Measurements from ENCODE around the gene SORL1.

Gene SORL1

DNA sequence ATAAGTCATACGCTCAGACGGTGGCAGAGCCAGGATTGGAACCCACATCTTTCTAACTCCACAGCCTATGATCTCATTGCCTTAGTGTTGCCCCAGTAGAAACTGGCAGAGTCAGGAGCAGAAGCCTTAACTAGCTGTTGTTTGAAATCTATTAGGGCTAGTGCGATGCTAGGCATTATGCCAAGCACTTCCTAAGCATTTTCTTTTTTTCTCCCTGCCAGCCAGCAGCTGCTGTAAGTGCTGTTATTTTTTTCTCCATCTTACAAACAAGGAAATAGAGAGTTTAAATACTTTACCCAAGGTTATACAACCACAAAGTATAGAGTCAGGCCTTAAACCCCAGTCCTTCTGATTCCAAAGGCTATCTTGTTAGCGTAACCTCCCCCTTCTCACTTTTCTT lies 161.6 kb downstream of the SORL1 start:
- ChIA-PET POLR2A (no interaction called here), CTCF (no interaction called here)
- no peak for DNase-seq (ENCODE audit: extremely low spot score)
- TF ChIP-seq FOXK2 (IDR thresholded peaks at IDR 0.05) (no peak), HDGF (IDR thresholded peaks at IDR 0.05; ENCODE audit: borderline replicate concordance) (no peak), NFRKB (IDR thresholded peaks at IDR 0.05) (no peak), ZNF384 (IDR thresholded peaks at IDR 0.05) (no peak), SUZ12 (IDR thresholded peaks at IDR 0.05) (no peak), FOXM1 (IDR thresholded peaks at IDR 0.05; ENCODE audit: borderline replicate concordance) (no peak), TARDBP (IDR thresholded peaks at IDR 0.05) (no peak), SP1 (IDR thresholded peaks at IDR 0.05) (no peak), LEF1 (IDR thresholded peaks at IDR 0.05; ENCODE audit: borderline replicate concordance) (no peak)
- TF ChIP-seq, protein P1, sequence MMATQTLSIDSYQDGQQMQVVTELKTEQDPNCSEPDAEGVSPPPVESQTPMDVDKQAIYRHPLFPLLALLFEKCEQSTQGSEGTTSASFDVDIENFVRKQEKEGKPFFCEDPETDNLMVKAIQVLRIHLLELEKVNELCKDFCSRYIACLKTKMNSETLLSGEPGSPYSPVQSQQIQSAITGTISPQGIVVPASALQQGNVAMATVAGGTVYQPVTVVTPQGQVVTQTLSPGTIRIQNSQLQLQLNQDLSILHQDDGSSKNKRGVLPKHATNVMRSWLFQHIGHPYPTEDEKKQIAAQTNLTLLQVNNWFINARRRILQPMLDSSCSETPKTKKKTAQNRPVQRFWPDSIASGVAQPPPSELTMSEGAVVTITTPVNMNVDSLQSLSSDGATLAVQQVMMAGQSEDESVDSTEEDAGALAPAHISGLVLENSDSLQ (IDR thresholded peaks at IDR 0.05): no peak

DNA sequence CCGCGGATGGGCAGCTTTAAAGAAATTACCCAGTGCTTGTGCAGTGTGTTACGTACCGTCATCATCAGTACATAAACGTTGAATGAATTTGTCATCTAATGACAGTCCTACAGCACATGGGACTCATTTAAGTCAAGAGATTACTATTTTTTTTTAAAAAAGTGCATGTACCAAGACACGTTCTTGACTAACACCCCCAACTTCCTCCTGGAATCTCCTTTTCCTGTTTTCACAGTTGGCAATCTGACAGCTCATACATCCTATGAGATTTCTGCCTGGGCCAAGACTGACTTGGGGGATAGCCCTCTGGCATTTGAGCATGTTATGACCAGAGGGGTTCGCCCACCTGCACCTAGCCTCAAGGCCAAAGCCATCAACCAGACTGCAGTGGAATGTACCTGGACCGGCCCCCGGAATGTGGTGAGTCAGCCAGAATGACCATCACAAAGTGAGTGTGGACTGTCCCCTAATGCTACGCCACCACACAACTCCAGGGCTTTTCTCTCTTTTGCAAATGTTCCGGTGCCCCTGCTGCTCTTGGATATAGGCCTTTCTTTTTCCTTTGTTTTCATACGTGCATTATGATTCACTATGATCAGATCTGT lies 162.6 kb downstream of the SORL1 start:
- TF ChIP-seq ARNT (IDR thresholded peaks at IDR 0.05) (no peak), SUZ12 (IDR thresholded peaks at IDR 0.05) (no peak), ELF4 (IDR thresholded peaks at IDR 0.05) (no peak), FOXA1 (IDR thresholded peaks at IDR 0.05) (no peak), TARDBP (IDR thresholded peaks at IDR 0.05) (no peak), ZNF384 (IDR thresholded peaks at IDR 0.05) (no peak), SP1 (IDR thresholded peaks at IDR 0.05) (no peak), FOXK2 (IDR thresholded peaks at IDR 0.05) (no peak), LEF1 (IDR thresholded peaks at IDR 0.05; ENCODE audit: borderline replicate concordance) (no peak), FOXM1 (IDR thresholded peaks at IDR 0.05; ENCODE audit: borderline replicate concordance) (no peak), L3MBTL2 (conservative IDR thresholded peaks at IDR 0.05) (no peak), CTBP1 (IDR thresholded peaks at IDR 0.05; ENCODE audit: borderline replicate concordance) (no peak), BHLHE40 (IDR thresholded peaks at IDR 0.05; ENCODE audit: borderline replicate concordance) (no peak), NFRKB (IDR thresholded peaks at IDR 0.05) (no peak), HDGF (IDR thresholded peaks at IDR 0.05; ENCODE audit: borderline replicate concordance) (no peak)
- TF ChIP-seq, protein P1 (IDR thresholded peaks at IDR 0.05): no peak
- no peak for DNase-seq (ENCODE audit: extremely low spot score)
- POLR2A ChIA-PET: no interaction called here
- CTCF ChIA-PET: no interaction called here

DNA sequence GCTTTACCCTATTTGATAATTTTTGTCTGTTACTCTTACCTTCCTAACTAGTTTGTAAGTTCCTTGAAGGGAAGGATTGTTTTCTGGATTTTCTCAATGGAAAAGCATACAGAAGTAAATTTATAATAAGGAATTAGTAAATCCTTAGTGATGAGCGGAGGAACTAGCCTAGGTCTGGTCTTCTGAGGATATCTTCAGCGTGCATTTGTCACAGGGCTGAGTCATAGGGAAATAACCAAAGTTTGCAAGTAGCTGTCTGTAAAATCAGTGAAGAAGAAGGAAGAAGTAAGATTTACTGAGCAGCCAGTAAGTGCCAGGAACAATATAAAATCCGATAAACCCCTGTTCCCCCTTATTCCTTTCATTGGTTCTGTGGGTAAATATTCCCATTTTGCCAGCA lies 163.4 kb downstream of the SORL1 start:
- CTCF ChIA-PET: interaction anchor here (0.9 kb wide), 1 partner anchor 327 kb away, joined by 3 read pairs; no protein-coding TSS in a partner anchor
- DNase-seq (ENCODE audit: extremely low spot score): no peak
- POLR2A ChIA-PET: no interaction called here
- TF ChIP-seq ARNT (IDR thresholded peaks at IDR 0.05) (no peak), ELF4 (IDR thresholded peaks at IDR 0.05) (no peak), HDGF (IDR thresholded peaks at IDR 0.05; ENCODE audit: borderline replicate concordance) (no peak), TARDBP (IDR thresholded peaks at IDR 0.05) (no peak), LEF1 (IDR thresholded peaks at IDR 0.05; ENCODE audit: borderline replicate concordance) (no peak), SP1 (IDR thresholded peaks at IDR 0.05) (no peak)

DNA sequence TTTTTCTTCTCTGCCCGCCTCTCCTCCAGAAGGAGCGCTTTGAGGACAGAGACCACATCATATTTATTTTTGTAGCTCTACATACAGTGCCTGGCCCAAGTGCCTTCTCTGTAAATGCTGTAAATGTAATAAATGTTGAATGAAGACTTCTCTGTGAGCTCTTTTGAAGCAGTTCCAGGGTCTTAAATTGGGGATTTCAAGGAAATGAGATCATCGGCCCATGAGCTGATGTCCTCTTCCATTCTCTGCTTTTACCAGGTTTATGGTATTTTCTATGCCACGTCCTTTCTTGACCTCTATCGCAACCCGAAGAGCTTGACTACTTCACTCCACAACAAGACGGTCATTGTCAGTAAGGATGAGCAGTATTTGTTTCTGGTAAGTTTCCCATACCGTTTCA lies 166.4 kb downstream of the SORL1 start:
- TF ChIP-seq, protein P1 (IDR thresholded peaks at IDR 0.05): no peak
- TF ChIP-seq ARNT (IDR thresholded peaks at IDR 0.05): no peak
- no peak for TF ChIP-seq LEF1 (IDR thresholded peaks at IDR 0.05; ENCODE audit: borderline replicate concordance)
- no peak for TF ChIP-seq NFRKB (IDR thresholded peaks at IDR 0.05)
- no peak for TF ChIP-seq CTBP1 (IDR thresholded peaks at IDR 0.05; ENCODE audit: borderline replicate concordance)
- TF ChIP-seq FOXA1 (IDR thresholded peaks at IDR 0.05): no peak
- no peak for TF ChIP-seq BHLHE40 (IDR thresholded peaks at IDR 0.05; ENCODE audit: borderline replicate concordance)
- no peak for TF ChIP-seq ZNF384 (IDR thresholded peaks at IDR 0.05)
- TF ChIP-seq SUZ12 (IDR thresholded peaks at IDR 0.05): no peak
- TF ChIP-seq HDGF (IDR thresholded peaks at IDR 0.05; ENCODE audit: borderline replicate concordance): no peak
- no peak for TF ChIP-seq FOXM1 (IDR thresholded peaks at IDR 0.05; ENCODE audit: borderline replicate concordance)
- no peak for TF ChIP-seq TARDBP (IDR thresholded peaks at IDR 0.05)
- TF ChIP-seq SP1 (IDR thresholded peaks at IDR 0.05): no peak
- no peak for TF ChIP-seq L3MBTL2 (conservative IDR thresholded peaks at IDR 0.05)
- no peak for TF ChIP-seq FOXK2 (IDR thresholded peaks at IDR 0.05)
- TF ChIP-seq ELF4 (IDR thresholded peaks at IDR 0.05): no peak
- POLR2A ChIA-PET: no interaction called here
- DNase-seq (ENCODE audit: extremely low spot score): no peak
- CTCF ChIA-PET: no interaction called here

DNA sequence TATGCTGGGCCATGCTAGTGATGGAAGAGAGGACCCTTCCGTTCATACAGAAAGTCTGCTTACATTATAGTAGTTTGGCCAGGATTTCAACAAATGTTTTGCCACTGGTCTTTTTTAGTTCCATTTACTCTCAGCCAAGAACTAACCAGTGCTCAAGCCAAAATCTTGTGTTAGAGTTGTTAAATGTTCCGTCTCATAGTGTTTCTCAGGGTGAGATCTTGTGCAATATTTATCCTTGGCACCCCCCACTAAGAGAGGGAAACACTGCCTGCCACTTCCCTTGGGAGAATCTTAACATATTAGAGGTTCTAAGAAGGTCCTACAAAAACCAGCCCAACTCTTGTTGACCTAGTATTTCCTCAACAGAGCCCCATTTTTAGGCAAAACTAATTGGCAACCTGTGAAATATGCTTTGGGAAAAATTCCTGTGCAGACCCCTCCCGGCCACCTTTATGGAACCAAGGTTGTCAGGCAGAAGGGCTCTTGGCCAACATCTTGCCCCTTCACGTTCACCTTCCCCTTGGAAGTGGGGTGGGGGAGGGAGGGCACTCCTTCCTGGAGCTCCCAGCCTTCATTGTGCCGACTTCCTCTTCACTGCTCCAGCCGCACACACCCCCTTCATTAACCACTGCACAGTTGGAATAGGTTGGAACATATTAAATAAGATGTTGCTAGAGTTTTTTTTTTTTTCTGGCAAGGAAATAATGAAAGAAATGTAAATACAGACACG lies 173.8 kb downstream of the SORL1 start:
- CTCF ChIA-PET: no interaction called here
- no peak for TF ChIP-seq LEF1 (IDR thresholded peaks at IDR 0.05; ENCODE audit: borderline replicate concordance)
- TF ChIP-seq, protein P1 (IDR thresholded peaks at IDR 0.05): no peak
- no peak for TF ChIP-seq FOXM1 (IDR thresholded peaks at IDR 0.05; ENCODE audit: borderline replicate concordance)
- TF ChIP-seq NFRKB (IDR thresholded peaks at IDR 0.05): no peak
- no peak for TF ChIP-seq L3MBTL2 (conservative IDR thresholded peaks at IDR 0.05)
- no peak for TF ChIP-seq FOXK2 (IDR thresholded peaks at IDR 0.05)
- TF ChIP-seq FOXA1 (IDR thresholded peaks at IDR 0.05): no peak
- TF ChIP-seq ZNF384 (IDR thresholded peaks at IDR 0.05): no peak
- no peak for DNase-seq (ENCODE audit: extremely low spot score)
- POLR2A ChIA-PET: no interaction called here
